Ishikawa (cell line): Measurements from ENCODE around the gene IGF1R.

Experiments
- CEBPB ChIP-seq: IDR thresholded peaks from 2 replicates; pipeline ENCODE4 v1.6.1; 2012
- CREB1 ChIP-seq: IDR thresholded peaks from 2 replicates; pipeline ENCODE4 v1.6.1; 2012; ENCODE audit warnings: low read depth
- EGR1 ChIP-seq: IDR thresholded peaks from 2 replicates; pipeline ENCODE4 v1.6.1; 2012
- EP300 ChIP-seq: IDR thresholded peaks from 2 replicates; pipeline ENCODE4 v1.6.1; 2012; ENCODE audit warnings: borderline replicate concordance
- FOXM1 ChIP-seq: IDR thresholded peaks from 2 replicates; pipeline ENCODE4 v1.6.1; 2012; ENCODE audit warnings: low read depth, borderline replicate concordance
- NFIC ChIP-seq: IDR thresholded peaks from 2 replicates; pipeline ENCODE4 v1.6.1; 2012
- RAD21 ChIP-seq: IDR thresholded peaks from 2 replicates; pipeline ENCODE4 v1.6.1; 2012; ENCODE audit warnings: low read depth
- REST ChIP-seq: IDR thresholded peaks from 2 replicates; pipeline ENCODE4 v1.6.1; 2012; ENCODE audit warnings: low read depth, mild to moderate bottlenecking
- TAF1 ChIP-seq: IDR thresholded peaks from 2 replicates; pipeline ENCODE4 v1.6.1; 2012; ENCODE audit warnings: low read depth, mild to moderate bottlenecking
- TCF12 ChIP-seq: IDR thresholded peaks from 2 replicates; pipeline ENCODE4 v1.6.1; 2012; ENCODE audit warnings: low read depth
- TEAD4 ChIP-seq: IDR thresholded peaks from 2 replicates; pipeline ENCODE4 v1.6.1; 2012
- USF1 ChIP-seq: IDR thresholded peaks from 2 replicates; pipeline ENCODE4 v1.6.1; 2012
- YY1 ChIP-seq: IDR thresholded peaks from 2 replicates; pipeline ENCODE4 v1.6.1; 2012; ENCODE audit warnings: low read depth
- ZBTB7A ChIP-seq: IDR thresholded peaks from 2 replicates; pipeline ENCODE4 v1.6.1; 2012; ENCODE audit warnings: low read depth
- TF ChIP-seq, protein P1 (sequence below): IDR thresholded peaks from 2 replicates; pipeline ENCODE4 v1.6.1; 2012

IGF1R gene

DNA sequence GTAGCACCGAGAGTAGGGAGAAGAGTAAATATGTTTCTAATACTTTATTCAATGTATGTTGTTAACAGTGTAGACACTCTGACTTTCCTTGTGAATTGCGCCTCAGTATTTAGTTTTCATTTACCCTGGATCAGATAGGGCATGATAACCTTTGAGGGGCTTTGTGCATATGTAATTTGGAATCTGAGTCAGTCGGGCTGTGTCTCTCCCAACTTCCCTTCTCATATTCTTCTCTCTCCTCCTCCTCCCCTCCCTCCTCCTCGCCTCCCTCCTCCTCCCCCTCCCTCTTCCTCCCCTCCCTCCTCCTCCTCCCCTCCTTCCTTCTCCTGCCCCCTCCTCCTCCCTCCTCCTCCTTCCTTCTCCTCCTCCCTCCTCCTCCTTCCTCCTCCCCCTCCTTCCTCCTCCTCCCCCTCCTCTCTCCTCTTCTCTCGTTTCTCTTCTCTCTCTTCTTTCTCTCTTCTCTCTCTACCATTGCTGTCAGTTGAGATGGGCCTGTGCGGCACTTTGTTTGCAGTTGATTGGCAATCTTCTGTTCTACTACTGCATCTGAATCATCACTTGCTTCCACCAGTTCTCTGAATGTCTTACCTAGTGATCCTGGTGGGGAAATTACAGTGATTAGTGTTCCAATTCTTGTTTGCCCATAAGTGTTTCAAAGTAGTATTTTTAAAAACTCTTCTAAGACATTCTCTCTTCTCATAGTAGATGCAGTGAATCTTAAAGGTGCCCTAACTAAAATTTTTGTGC is 197.0 kb downstream of the IGF1R start:
- TF ChIP-seq, protein P1, sequence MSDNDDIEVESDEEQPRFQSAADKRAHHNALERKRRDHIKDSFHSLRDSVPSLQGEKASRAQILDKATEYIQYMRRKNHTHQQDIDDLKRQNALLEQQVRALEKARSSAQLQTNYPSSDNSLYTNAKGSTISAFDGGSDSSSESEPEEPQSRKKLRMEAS: no peak
- no peak for TF ChIP-seq CEBPB
- no peak for TF ChIP-seq NFIC
- no peak for TF ChIP-seq EP300
- TF ChIP-seq USF1: no peak
- TF ChIP-seq TEAD4: no peak
- TF ChIP-seq EGR1: no peak
- no peak for TF ChIP-seq TAF1
- TF ChIP-seq ZBTB7A: no peak
- TF ChIP-seq REST: no peak
- no peak for TF ChIP-seq YY1
- no peak for TF ChIP-seq FOXM1
- no peak for TF ChIP-seq CREB1
- TF ChIP-seq TCF12: no peak
- TF ChIP-seq RAD21: no peak

DNA sequence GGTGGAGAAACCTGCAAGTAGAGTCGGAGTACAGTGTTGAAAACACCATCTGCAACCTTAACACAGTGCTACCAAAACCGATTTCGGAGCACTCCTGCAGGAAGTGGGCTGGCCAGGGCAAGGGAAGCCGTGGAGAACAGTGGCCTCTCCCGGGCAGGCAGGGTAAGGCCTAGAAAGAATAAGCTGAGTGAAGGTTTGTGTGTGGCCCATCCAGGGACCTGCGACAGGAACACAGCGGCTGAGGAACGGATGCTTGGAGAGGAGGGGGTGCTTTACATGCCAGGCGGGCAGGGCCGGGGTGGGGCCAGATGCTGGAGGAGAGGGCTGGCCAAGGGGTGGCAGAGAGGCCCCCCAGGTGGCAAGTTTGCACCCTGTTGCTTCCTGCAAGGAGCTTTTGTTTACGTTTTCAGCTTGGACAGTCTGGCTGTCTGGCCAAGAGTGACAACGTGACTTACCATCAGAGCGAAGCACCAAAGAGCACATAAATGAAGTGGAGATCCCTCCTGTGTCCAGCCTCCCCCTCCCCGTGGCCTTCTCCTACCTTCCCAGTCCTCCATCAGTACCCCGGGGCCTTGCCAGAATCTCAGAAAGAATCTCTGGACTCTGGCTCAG is 202.7 kb downstream of the IGF1R start:
- TF ChIP-seq FOXM1 (no peak), CREB1 (no peak), RAD21 (peak; percentile 94)

DNA sequence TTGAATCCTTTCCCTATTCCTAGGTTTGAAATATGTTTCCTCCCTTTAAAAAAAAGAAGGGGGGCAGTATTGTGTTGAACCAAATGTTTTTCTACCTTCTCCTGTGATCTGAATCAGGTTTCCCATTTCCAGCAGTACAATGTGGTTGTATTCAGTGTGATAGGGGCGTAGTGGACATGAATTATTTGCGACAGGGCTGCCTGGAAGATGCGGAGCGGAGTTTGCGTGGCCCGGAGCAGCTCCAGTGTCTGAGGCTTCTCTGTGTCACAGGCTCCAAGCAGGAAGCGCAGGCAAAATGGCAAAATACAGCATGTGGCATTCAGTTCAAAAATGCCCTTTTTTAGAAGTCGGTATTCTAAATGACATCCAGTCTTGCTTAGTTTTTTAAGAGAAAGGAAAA is 204.8 kb downstream of the IGF1R start:
- TF ChIP-seq TCF12 (no peak), FOXM1 (no peak), USF1 (peak; percentile 33; the same call in 1 of the 2 replicates), TAF1 (no peak), RAD21 (peak; percentile 23; the same call in 1 of the 2 replicates), REST (no peak)
- TF ChIP-seq, protein P1: peak; percentile 35; the same call in 1 of the 2 replicates

DNA sequence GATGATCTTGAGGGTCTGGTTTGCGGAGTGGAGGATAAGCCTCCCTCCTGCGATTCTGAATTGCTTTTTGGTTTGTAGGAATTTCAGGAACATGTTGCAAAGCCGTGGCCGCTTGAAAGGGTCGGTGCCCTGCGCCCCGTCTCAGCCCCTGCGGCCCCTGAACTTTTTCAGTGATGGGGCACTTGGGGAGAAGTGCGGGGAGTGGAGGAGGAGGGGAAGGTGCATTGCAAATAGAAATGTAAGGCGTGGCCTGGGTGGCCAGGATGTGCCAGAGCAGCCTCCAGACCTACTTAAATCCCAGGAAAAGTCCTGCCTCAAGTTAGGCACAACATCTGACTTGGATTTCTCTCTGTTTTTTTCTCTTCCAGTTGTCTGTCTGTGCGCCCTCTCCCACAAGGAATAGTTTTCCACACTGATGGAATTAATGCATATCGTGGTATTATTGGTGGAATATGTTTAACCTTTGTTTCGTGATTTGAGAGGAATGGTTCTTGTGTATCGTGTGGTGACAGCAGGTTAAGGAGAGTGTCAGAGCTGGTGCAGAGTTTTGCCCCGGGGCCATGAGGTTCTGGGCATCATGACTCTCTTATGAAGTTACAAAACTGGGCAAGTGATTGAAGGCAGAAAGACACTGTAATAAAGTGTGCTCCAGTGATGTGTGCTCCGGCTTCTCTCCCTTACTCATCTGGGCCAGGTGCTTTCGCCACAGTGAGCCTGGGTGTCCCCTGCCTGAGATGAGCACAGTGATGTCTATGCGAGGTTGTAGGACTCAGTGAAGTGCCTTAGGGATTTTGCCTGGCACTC is 205.5 kb downstream of the IGF1R start:
- no peak for TF ChIP-seq REST
- TF ChIP-seq TCF12: no peak
- TF ChIP-seq ZBTB7A: no peak
- TF ChIP-seq CEBPB: no peak
- no peak for TF ChIP-seq TAF1
- TF ChIP-seq RAD21: no peak
- TF ChIP-seq TEAD4: no peak
- no peak for TF ChIP-seq FOXM1
- no peak for TF ChIP-seq EGR1
- no peak for TF ChIP-seq EP300
- TF ChIP-seq NFIC: no peak
- no peak for TF ChIP-seq YY1
- no peak for TF ChIP-seq CREB1
- no peak for TF ChIP-seq USF1
- TF ChIP-seq, protein P1: no peak
